KOPT-K1 (cell line): ENCODE measurements around the gene CAMK2N2.

Experiments used
- H3K27ac ChIP-seq: fragments of 200-600 bp; sonication (generic); 2 replicates; pipeline ENCODE4 v1.5.1; 2016; ENCODE audit warnings: antibody characterized with exemption, mild to moderate bottlenecking, low read depth, low read length; ENCODE audit not compliant: poor library complexity, severe bottlenecking
- H3K36me3 ChIP-seq: fragments of 200-600 bp; sonication (generic); 2 replicates; pipeline ENCODE4 v1.5.1; 2017; ENCODE audit warnings: antibody characterized with exemption, mild to moderate bottlenecking, low read length, moderate library complexity; ENCODE audit not compliant: insufficient read depth
- H3K9me3 ChIP-seq: fragments of 200-600 bp; sonication (generic); 2 replicates; pipeline ENCODE4 v1.5.1; 2017; ENCODE audit warnings: antibody characterized with exemption, low read length, mild to moderate bottlenecking; ENCODE audit not compliant: insufficient read depth, poor library complexity, severe bottlenecking

CAMK2N2 gene

GRCh38 chr3:184227481-184227935, 33.8 kb downstream of the CAMK2N2 start:
- Histone ChIP-seq H3K36me3 (no peaks in the 10 kb centered on the region), H3K9me3 (no peaks in the 10 kb centered on the region), H3K27ac (no peak overlapping the region)

GRCh38 chr3:184223946-184224345, 37.4 kb downstream of the CAMK2N2 start:
- Histone ChIP-seq H3K27ac (no peak overlapping the region), H3K36me3 (no peaks in the 10 kb centered on the region), H3K9me3 (no peaks in the 10 kb centered on the region)

GRCh38 chr3:184222521-184222920, 38.8 kb downstream of the CAMK2N2 start:
- H3K36me3 ChIP-seq, result no peaks in the 10 kb centered on the region
- no peak overlapping the region for H3K27ac ChIP-seq
- no peaks in the 10 kb centered on the region for H3K9me3 ChIP-seq

DNA sequence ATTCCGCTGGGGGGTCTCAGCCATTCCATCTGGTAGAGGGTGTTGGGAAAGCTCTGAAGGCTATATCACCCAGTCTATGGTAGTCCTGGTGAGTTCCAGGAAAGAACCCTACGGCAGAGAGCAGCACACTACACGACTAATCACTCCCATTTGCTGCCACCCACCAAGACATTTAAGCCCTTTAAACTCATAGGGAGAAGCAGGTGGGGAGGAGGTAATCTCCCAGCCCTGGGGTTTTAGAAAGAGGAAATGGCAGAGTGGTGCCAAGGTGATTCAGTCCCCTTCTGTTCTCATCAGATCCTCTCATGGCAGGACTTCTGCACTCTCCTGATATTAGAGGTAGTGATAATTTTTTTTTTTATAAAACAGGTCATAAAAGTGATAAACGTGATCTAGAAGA, 42.5 kb downstream of the CAMK2N2 start:
- Histone ChIP-seq H3K27ac (no peak overlapping the region), H3K36me3 (no peaks in the 10 kb centered on the region), H3K9me3 (no peaks in the 10 kb centered on the region)

- Histone ChIP-seq H3K27ac (no peak overlapping the region), H3K36me3 (no peaks in the 10 kb centered on the region), H3K9me3 (no peaks in the 10 kb centered on the region)
Measured at GRCh38 chr3:184211718-184212117, 49.6 kb downstream of the CAMK2N2 start.

DNA sequence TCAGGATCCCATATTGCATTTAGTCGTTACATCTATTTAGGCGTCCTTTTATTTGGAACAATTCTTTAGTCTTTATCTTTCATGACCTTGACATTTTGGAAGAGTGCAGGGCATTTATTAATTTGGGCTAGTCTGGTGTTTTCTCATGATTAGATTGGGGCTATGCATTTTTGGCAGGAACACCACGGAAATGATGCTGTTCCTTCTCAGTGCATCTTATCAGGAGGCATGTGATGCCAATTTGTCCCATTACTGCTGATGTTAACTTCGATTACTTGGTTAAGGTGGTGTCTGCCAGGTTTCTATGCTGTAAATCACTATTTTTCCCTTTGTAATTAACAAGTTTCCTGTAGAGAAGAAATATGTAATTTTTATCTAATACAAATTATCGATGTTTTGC, 50.1 kb downstream of the CAMK2N2 start:
- no peaks in the 10 kb centered on the region for H3K9me3 ChIP-seq
- no peaks in the 10 kb centered on the region for H3K36me3 ChIP-seq
- H3K27ac ChIP-seq, result no peak overlapping the region
